ENCODE data around the gene FAM210B. TPM values are rescaled to one million over a fixed set of nuclear protein-coding genes. Genes with fewer than 3 reads are reported as not detected.
A peak's percentile ranks its signal among the peaks of the same experiment; 100 is the strongest.

The FAM210B gene
- total RNA-seq, 3 donors from 2014 or later: 62.6 to 100.0 (median 80.8) TPM

DNA sequence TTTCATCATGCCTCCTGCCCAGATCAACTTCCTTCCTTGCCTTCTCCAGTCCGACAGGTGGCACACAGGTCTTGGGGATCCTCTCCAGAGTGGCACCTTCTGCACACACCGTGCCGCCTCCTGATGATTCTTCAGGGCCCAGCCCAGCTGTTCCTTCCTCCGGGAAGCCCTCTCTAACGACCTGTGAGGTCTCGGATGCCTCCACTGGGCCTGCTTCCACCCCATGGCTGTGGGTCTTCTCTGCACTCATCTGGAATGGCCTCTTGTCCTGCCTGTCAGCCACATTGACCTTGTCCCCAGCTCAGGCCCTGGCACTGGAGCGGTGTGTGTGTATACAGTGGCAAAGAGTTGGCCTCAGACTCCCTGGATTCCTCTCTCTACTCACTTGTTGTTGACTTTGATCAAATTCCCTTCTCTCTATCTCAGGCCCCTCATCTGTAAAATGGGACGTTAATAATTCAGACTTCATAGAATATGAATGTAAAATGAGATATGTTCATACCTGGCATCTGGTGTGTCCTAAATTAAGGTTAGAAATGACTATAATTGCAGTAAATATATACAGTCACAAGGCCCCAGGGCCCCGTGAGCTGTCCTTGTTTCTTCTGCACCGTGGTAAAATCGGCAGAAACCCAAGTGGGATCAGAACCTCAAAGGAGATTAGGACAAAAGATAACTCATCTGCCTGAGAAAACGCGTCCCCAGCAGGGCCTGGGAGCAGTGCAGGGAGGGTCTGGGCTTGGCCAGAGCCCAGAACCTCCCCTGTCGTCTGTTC lies 1.5 kb downstream of the FAM210B start:
- Histone ChIP-seq H3K4me1 (peaks cover 7 to 9% of the 10 kb centered on the region in 2 donors), H3K36me3 (no peaks in the 10 kb centered on the region), H3K27me3 (no peaks in the 10 kb centered on the region), H3K9me3 (no peaks in the 10 kb centered on the region), H3K27ac (peak overlapping the region; percentile 89), H3K4me3 (peak overlapping the region; percentile 84 to 93 (median 90))
- DNase-seq (ENCODE audit: low spot score in 2 of 2): no peak
- TF ChIP-seq, protein P1, sequence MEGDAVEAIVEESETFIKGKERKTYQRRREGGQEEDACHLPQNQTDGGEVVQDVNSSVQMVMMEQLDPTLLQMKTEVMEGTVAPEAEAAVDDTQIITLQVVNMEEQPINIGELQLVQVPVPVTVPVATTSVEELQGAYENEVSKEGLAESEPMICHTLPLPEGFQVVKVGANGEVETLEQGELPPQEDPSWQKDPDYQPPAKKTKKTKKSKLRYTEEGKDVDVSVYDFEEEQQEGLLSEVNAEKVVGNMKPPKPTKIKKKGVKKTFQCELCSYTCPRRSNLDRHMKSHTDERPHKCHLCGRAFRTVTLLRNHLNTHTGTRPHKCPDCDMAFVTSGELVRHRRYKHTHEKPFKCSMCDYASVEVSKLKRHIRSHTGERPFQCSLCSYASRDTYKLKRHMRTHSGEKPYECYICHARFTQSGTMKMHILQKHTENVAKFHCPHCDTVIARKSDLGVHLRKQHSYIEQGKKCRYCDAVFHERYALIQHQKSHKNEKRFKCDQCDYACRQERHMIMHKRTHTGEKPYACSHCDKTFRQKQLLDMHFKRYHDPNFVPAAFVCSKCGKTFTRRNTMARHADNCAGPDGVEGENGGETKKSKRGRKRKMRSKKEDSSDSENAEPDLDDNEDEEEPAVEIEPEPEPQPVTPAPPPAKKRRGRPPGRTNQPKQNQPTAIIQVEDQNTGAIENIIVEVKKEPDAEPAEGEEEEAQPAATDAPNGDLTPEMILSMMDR (IDR thresholded peaks at IDR 0.05): no peak
- TF ChIP-seq POLR2AphosphoS5 (IDR thresholded peaks at IDR 0.05) (no peak), POLR2A (IDR thresholded peaks at IDR 0.05) (no peak)
- intact Hi-C loops (cut with DNase I; ENCODE audit: low total_unique reads): no loop called here

DNA sequence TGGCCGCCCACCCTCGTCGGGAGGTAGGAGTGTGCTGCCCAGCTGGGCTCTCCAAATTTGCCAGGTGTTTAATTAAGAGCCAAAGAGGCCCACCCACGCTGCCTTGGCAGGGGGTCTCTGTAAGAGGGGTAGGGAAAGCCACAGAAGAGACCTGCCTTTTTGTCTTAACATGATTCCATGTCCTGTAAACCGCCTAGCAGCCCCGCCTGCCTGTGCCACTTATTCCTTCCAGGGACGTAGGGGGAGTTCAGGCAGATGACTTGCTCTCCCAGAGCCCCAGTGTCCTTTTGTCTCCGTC lies 2.1 kb downstream of the FAM210B start:
- peak overlapping the region; percentile 89 for H3K27ac ChIP-seq
- no peak for TF ChIP-seq POLR2A (IDR thresholded peaks at IDR 0.05)
- no peak for TF ChIP-seq POLR2AphosphoS5 (IDR thresholded peaks at IDR 0.05)
- TF ChIP-seq, protein P1 (IDR thresholded peaks at IDR 0.05): no peak
- peak overlapping the region in 2 of 3 donors; percentile 90 to 93 for H3K4me3 ChIP-seq
- no peaks in the 10 kb centered on the region for H3K9me3 ChIP-seq
- H3K36me3 ChIP-seq: no peaks in the 10 kb centered on the region
- H3K27me3 ChIP-seq: no peaks in the 10 kb centered on the region
- intact Hi-C loops (cut with DNase I; ENCODE audit: low total_unique reads): no loop called here
- peaks cover 7 to 9% of the 10 kb centered on the region in 2 donors for H3K4me1 ChIP-seq
- DNase-seq (ENCODE audit: low spot score in 2 of 2): no peak

DNA sequence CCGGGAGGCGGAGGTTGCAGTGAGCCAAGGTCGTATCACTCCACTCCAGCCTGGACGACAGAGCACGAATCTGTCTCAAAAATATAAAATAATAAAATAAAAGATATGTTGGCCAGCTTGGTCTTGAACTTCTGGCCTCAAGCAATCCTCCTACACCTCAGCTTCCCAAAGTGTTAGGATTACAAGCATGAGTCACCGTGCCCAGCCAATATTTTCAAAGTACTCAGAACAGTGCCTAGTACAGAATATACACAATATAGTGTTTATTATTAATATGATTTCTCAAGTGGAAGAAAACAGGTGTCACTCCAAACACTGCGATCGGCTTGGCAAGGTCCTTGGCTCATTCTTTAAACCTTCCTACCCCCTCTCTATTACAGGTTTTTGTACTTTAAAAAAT lies 3.1 kb downstream of the FAM210B start:
- Histone ChIP-seq H3K36me3 (no peaks in the 10 kb centered on the region), H3K27me3 (no peaks in the 10 kb centered on the region), H3K4me1 (peaks cover 7 to 9% of the 10 kb centered on the region in 2 donors), H3K27ac (peak overlapping the region; percentile 89), H3K4me3 (no peak overlapping the region), H3K9me3 (no peaks in the 10 kb centered on the region)
- TF ChIP-seq POLR2A (IDR thresholded peaks at IDR 0.05) (no peak), POLR2AphosphoS5 (IDR thresholded peaks at IDR 0.05) (no peak)
- TF ChIP-seq, protein P1 (IDR thresholded peaks at IDR 0.05): no peak
- no peak for DNase-seq (ENCODE audit: low spot score in 2 of 2)
- intact Hi-C loops (cut with DNase I; ENCODE audit: low total_unique reads): no loop called here

DNA sequence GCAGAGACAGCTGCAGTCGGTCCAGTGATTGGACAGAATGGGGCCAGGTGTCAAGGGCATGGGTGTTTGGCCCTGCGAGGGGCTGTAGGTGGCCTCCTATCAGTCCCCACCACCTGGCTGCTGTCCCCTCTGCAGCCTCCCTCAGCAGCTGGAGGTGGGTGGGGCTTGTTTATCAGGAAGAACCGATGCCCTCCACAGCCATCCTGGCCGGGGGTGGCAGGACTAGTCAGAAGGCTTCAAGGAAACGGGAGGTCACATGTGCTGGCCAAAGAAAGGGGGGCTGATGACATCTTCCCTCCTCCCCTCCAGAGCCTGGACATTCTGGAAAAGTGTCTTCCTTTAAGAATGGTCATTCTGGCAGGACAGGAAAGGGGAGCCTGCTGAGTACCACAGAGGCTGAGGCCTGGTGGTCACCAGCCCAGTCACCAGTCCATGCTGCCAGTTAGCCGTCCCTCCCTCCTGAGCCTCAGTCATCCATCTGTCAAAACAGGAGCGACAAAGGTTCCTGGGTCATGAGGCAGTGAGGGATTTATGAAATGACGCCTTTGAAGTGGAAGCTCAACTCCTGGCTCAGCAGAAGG lies 4.1 kb downstream of the FAM210B start:
- intact Hi-C loops (cut with DNase I; ENCODE audit: low total_unique reads): no loop called here
- no peak for TF ChIP-seq POLR2A (IDR thresholded peaks at IDR 0.05)
- TF ChIP-seq, protein P1 (IDR thresholded peaks at IDR 0.05): no peak
- TF ChIP-seq POLR2AphosphoS5 (IDR thresholded peaks at IDR 0.05): no peak
- Histone ChIP-seq H3K27ac (peak overlapping the region; percentile 23 to 52), H3K4me3 (peak overlapping the region in 2 of 3 donors; percentile 4 to 17), H3K27me3 (no peaks in the 10 kb centered on the region), H3K9me3 (no peaks in the 10 kb centered on the region), H3K36me3 (no peaks in the 10 kb centered on the region), H3K4me1 (peaks cover 7 to 9% of the 10 kb centered on the region in 2 donors)
- DNase-seq (ENCODE audit: low spot score in 2 of 2): peak in 1 of 2 donors; percentile 30

DNA sequence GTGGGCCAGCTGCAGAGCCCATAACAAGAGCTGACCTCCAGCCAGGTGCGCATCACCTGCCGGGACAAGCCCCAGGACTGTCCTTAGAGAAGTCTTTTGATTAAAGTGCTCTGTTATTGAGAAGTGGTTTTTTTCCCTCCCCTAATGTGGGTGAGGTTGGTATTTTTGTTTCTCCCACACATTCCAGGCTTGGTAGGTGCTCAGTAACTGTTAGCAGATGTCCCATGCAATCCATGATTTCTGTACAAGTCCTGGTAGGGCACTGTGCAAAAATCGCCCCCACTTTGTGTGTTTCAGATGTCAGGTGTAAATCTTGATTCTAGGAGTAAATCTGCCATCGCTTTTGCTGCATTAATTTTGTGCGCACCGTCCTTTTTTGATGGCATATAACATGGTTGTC lies 4.7 kb downstream of the FAM210B start:
- peaks cover 7 to 9% of the 10 kb centered on the region in 2 donors for H3K4me1 ChIP-seq
- H3K4me3 ChIP-seq: peak overlapping the region in 1 of 3 donors; percentile 17
- DNase-seq (ENCODE audit: low spot score in 2 of 2): peak in 1 of 2 donors; percentile 41
- H3K27ac ChIP-seq: peak overlapping the region in 1 of 2 donors; percentile 23
- H3K36me3 ChIP-seq: no peaks in the 10 kb centered on the region
- H3K9me3 ChIP-seq: no peaks in the 10 kb centered on the region
- no peaks in the 10 kb centered on the region for H3K27me3 ChIP-seq
- no peak for TF ChIP-seq POLR2A (IDR thresholded peaks at IDR 0.05)
- TF ChIP-seq, protein P1 (IDR thresholded peaks at IDR 0.05): no peak
- no peak for TF ChIP-seq POLR2AphosphoS5 (IDR thresholded peaks at IDR 0.05)
- intact Hi-C loops (cut with DNase I; ENCODE audit: low total_unique reads): no loop called here
